CMK (cell line): ENCODE data around the gene LANCL2.

ENCODE experiments used
- DNase-seq: peaks from one replicate; pipeline ENCODE4 v3.0.0-alpha.2; 2010; ENCODE audit warnings: low read depth

Gene LANCL2

GRCh38 chr7:55438085-55438756 lies 73.1 kb downstream of the LANCL2 start:
- DNase-seq, result no peak

GRCh38 chr7:55438757-55439525 lies 73.8 kb downstream of the LANCL2 start:
- DNase-seq, result no peak

- no peak for DNase-seq
Observed at GRCh38 chr7:55439627-55440026, 74.5 kb downstream of the LANCL2 start.

GRCh38 chr7:55440040-55440690 lies 75.0 kb downstream of the LANCL2 start:
- no peak for DNase-seq

GRCh38 chr7:55441002-55441401 lies 75.9 kb downstream of the LANCL2 start:
- DNase-seq, result no peak

GRCh38 chr7:55441774-55442522 lies 76.8 kb downstream of the LANCL2 start:
- no peak for DNase-seq

- DNase-seq, result no peak
Observed at GRCh38 chr7:55444786-55445185, 79.6 kb downstream of the LANCL2 start.

GRCh38 chr7:55448526-55448925 lies 83.4 kb downstream of the LANCL2 start:
- DNase-seq, result no peak

- DNase-seq, result no peak
Observed at GRCh38 chr7:55449205-55449991, 84.3 kb downstream of the LANCL2 start.

- no peak for DNase-seq
Observed at GRCh38 chr7:55449992-55450535, 84.9 kb downstream of the LANCL2 start.

- DNase-seq, result no peak
Observed at GRCh38 chr7:55452971-55453370, 87.8 kb downstream of the LANCL2 start.

GRCh38 chr7:55457801-55458200 lies 92.7 kb downstream of the LANCL2 start:
- DNase-seq, result no peak

- DNase-seq, result no peak
Observed at GRCh38 chr7:55458351-55458750, 93.2 kb downstream of the LANCL2 start.

GRCh38 chr7:55463686-55464262 lies 98.6 kb downstream of the LANCL2 start:
- DNase-seq, result no peak

- DNase-seq, result no peak
Observed at GRCh38 chr7:55464422-55464821, 99.3 kb downstream of the LANCL2 start.

- DNase-seq, result no peak
Observed at GRCh38 chr7:55465691-55466090, 100.6 kb downstream of the LANCL2 start.

- DNase-seq, result no peak
Observed at GRCh38 chr7:55467047-55467593, 102.0 kb downstream of the LANCL2 start.

GRCh38 chr7:55468495-55468894 lies 103.4 kb downstream of the LANCL2 start:
- no peak for DNase-seq

GRCh38 chr7:55469271-55469681 lies 104.1 kb downstream of the LANCL2 start:
- no peak for DNase-seq

GRCh38 chr7:55469721-55470120 lies 104.6 kb downstream of the LANCL2 start:
- DNase-seq, result no peak

GRCh38 chr7:55470261-55470660 lies 105.1 kb downstream of the LANCL2 start:
- no peak for DNase-seq
